ENCODE results near the gene SRR. TPM values are rescaled to one million over a fixed set of nuclear protein-coding genes. Genes with fewer than 3 reads are reported as not detected.
A peak's percentile ranks its signal among the peaks of the same experiment; 100 is the strongest.

Gene SRR
- total and polyA plus RNA-seq, 10 of the 15 experiments (the other 5 are each of a cell fraction or from before 2014, with no cell fraction given), result 11.7 to 33.9 (median 20.2) TPM

DNA sequence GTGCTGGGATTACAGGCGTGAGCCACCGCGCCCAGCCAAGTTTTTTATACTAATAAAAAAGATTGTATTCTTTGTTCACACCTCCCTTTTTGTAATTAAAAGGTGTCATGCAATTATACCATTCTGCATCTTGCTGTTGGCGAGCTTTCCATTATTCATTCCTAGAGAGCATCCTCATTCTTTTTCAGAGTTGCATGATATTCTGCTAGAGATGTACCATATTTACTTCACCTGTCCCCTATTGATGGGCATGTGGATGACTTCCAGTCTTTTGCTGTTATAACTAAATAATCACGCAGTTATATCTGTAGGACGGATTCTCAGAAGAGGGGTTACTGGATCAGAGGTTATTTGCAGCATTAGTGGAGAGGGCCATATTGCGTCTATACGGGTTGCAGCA lies 50.6 kb downstream of the SRR start:
- in situ Hi-C loops (cut with MboI), result loop anchor here (5.0 kb wide), 1 partner anchor 302 kb away; no protein-coding TSS in a partner anchor
- Histone ChIP-seq H3K79me2 (ENCODE audit: control insufficient read depth, insufficient read depth, low read length) (no peaks in the 10 kb centered on the region), H3K9me3 (replicated peaks; ENCODE audit: control insufficient read depth, insufficient read depth, low read length) (no peaks in the 10 kb centered on the region), H3K9ac (ENCODE audit: control insufficient read depth, insufficient read depth, low read length) (no peak overlapping the region), H4K20me1 (ENCODE audit: control insufficient read depth, insufficient read depth) (no peaks in the 10 kb centered on the region), H2AFZ (ENCODE audit: control insufficient read depth, low read depth, low read length) (no peak overlapping the region), H3K27ac (ENCODE audit: control insufficient read depth, insufficient read depth) (peak overlapping the region; percentile 53; the same call in 1 of the 2 replicates), H3K36me3 (ENCODE audit: control insufficient read depth in 2 of 2, insufficient read depth in 2 of 2, low read length in 1 of 2) (no peaks in the 10 kb centered on the region; a peak in 1 of 4 replicates), H3K4me2 (ENCODE audit: control insufficient read depth, insufficient read depth) (no peak overlapping the region), H3K4me1 (ENCODE audit: control insufficient read depth, insufficient read depth, low read length) (peaks cover 13% of the 10 kb centered on the region), H3K27me3 (replicated peaks in 1 of 2; ENCODE audit: control insufficient read depth in 2 of 2, insufficient read depth in 2 of 2, low read length in 1 of 2) (no peaks in the 10 kb centered on the region), H3K4me3 (no peak overlapping the region)
- FAIRE-seq (no peak), DNase-seq (ENCODE audit: low read depth, low spot score) (no peak), ATAC-seq (no peak)
- CTCF ChIA-PET, result interaction anchor here (0.8 to 2.4 kb wide), 7 partner anchors 13 to 299 kb away, joined by 3 to 13 read pairs (median 5); partner anchors contain the start of gene HIC1
- no peak for TF ChIP-seq NR2C1 (IDR thresholded peaks at IDR 0.05)
- no peak for TF ChIP-seq JUNB (IDR thresholded peaks at IDR 0.05)
- no peak for TF ChIP-seq BACH1 (IDR thresholded peaks at IDR 0.05; ENCODE audit: borderline replicate concordance)
- TF ChIP-seq ZNF622 (IDR thresholded peaks at IDR 0.05), result no peak
- no peak for TF ChIP-seq ZSCAN29 (IDR thresholded peaks at IDR 0.05)
- TF ChIP-seq, protein P1, sequence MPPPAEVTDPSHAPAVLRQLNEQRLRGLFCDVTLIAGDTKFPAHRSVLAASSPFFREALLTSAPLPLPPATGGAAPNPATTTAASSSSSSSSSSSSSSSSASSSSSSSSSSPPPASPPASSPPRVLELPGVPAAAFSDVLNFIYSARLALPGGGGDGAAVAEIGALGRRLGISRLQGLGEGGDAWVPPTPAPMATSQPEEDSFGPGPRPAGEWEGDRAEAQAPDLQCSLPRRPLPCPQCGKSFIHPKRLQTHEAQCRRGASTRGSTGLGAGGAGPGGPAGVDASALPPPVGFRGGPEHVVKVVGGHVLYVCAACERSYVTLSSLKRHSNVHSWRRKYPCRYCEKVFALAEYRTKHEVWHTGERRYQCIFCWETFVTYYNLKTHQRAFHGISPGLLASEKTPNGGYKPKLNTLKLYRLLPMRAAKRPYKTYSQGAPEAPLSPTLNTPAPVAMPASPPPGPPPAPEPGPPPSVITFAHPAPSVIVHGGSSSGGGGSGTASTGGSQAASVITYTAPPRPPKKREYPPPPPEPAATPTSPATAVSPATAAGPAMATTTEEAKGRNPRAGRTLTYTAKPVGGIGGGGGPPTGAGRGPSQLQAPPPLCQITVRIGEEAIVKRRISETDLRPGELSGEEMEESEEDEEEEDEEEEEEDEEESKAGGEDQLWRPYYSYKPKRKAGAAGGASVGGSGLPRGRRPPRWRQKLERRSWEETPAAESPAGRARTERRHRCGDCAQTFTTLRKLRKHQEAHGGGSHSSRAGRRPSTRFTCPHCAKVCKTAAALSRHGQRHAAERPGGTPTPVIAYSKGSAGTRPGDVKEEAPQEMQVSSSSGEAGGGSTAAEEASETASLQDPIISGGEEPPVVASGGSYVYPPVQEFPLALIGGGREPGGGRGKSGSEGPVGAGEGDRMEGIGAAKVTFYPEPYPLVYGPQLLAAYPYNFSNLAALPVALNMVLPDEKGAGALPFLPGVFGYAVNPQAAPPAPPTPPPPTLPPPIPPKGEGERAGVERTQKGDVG (CRISPR knock-in tag; IDR thresholded peaks at IDR 0.05), result no peak
- TF ChIP-seq SIN3A (IDR thresholded peaks at IDR 0.05; ENCODE audit: low read depth, low read length), result no peak
- no peak for TF ChIP-seq RB1 (IDR thresholded peaks at IDR 0.05; ENCODE audit: borderline replicate concordance)
- TF ChIP-seq MAX (IDR thresholded peaks at IDR 0.05; ENCODE audit: low read depth, low read length), result no peak
- no peak for TF ChIP-seq SMARCA5 (IDR thresholded peaks at IDR 0.05)
- TF ChIP-seq, protein P2, sequence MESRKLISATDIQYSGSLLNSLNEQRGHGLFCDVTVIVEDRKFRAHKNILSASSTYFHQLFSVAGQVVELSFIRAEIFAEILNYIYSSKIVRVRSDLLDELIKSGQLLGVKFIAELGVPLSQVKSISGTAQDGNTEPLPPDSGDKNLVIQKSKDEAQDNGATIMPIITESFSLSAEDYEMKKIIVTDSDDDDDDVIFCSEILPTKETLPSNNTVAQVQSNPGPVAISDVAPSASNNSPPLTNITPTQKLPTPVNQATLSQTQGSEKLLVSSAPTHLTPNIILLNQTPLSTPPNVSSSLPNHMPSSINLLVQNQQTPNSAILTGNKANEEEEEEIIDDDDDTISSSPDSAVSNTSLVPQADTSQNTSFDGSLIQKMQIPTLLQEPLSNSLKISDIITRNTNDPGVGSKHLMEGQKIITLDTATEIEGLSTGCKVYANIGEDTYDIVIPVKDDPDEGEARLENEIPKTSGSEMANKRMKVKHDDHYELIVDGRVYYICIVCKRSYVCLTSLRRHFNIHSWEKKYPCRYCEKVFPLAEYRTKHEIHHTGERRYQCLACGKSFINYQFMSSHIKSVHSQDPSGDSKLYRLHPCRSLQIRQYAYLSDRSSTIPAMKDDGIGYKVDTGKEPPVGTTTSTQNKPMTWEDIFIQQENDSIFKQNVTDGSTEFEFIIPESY (IDR thresholded peaks at IDR 0.05), result no peak
- TF ChIP-seq NRF1 (conservative IDR thresholded peaks at IDR 0.05; ENCODE audit: low read depth, low read length), result no peak
- 81% methylated on average over 8 of the region's 8 CpGs for WGBS (ENCODE audit: insufficient coverage, insufficient replicate concordance, low lambda C conversion rate, missing lambda C conversion rate)
- intact Hi-C loops (cut with micrococcal nuclease; ENCODE audit: unreplicated experiment), result no loop called here
- RAD21 ChIA-PET (ENCODE audit: unreplicated experiment), result interaction anchor here (0.6 to 1.9 kb wide), 2 partner anchors 19 to 28 kb away, joined by 3 to 7 read pairs; no protein-coding TSS in a partner anchor
- no TSS peak for BruUV-seq (replicated peaks)
- POLR2A ChIA-PET, result interaction anchor here (1.1 kb wide), 1 partner anchor 15 kb away, joined by 3 read pairs; no protein-coding TSS in a partner anchor
- SMC1A ChIA-PET (ENCODE audit: uncharacterized antibody, unreplicated experiment), result interaction anchor here (0.6 to 2.3 kb wide), 5 partner anchors 28 to 568 kb away, joined by 3 to 6 read pairs (median 3); no protein-coding TSS in a partner anchor
